Spleen (tissue), 7 donors: ENCODE results near the gene ACSL1.

ENCODE experiments used
- POLR2A ChIP-seq, 3 donors: fragments of 450-650 bp; IDR thresholded peaks; one replicate each; pipeline ENCODE4 v1.5.1; 2017; ENCODE audit warnings: antibody characterized with exemption in 3 of 3, mild to moderate bottlenecking in 1 of 3
- POLR2AphosphoS5 ChIP-seq, 3 donors: sonication (generic); formaldehyde crosslinking; IDR thresholded peaks; one replicate each; pipeline ENCODE4 v1.5.1; 2017; ENCODE audit warnings: antibody characterized with exemption in 3 of 3
- TF ChIP-seq, protein P1 (sequence below), 11 experiments: fragments of 200-600 bp in 7 of 11; fragments of 450-650 bp in 4 of 11; sonication (generic) in 4 of 11; IDR thresholded peaks in 8 of 11; conservative IDR thresholded peaks in 3 of 11; 1 replicate in 7 of 11; 2 replicates in 4 of 11; pipeline versions ENCODE4 v1.4.0 to v1.8.0; 2016 to 2021; ENCODE audit warnings: antibody characterized with exemption in 11 of 11, inconsistent platforms in 4 of 11, mild to moderate bottlenecking in 1 of 11
- donor health status: DM: no; HTN: no; CAD: no; lungs with moderate emphysema.
- donor health status: DM: no; HTN: no; CAD: no.
- donor health status: DM: no; HTN: no; CAD: no.

DNA sequence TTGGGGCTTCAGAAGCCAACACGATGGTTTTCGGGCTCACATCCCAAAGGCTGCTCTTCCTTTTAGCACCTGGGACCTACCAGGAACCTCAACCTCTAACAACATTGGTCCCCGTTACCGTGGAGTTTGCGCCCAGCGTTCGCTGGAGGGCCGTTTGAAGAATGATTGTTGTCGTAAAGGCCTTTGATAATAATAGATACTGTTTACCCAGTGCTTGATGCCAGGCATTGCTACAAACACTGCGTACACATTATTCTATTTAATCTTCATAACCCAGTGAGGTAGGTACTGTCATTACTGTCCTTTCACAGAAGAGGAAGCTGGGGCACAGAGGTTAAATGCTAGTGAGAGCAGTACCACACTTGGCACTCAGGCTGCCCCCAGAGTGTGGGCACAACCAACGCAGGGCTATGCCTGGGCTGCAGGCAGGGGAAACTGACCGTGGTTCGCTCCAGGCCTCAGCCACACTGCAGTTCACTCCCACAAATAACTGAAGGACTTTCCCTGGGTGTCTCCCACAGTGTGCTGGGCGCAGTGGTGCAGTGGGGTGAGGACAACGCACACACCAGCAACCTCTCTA is 1.0 kb upstream of the ACSL1 start:
- TF ChIP-seq, protein P1, sequence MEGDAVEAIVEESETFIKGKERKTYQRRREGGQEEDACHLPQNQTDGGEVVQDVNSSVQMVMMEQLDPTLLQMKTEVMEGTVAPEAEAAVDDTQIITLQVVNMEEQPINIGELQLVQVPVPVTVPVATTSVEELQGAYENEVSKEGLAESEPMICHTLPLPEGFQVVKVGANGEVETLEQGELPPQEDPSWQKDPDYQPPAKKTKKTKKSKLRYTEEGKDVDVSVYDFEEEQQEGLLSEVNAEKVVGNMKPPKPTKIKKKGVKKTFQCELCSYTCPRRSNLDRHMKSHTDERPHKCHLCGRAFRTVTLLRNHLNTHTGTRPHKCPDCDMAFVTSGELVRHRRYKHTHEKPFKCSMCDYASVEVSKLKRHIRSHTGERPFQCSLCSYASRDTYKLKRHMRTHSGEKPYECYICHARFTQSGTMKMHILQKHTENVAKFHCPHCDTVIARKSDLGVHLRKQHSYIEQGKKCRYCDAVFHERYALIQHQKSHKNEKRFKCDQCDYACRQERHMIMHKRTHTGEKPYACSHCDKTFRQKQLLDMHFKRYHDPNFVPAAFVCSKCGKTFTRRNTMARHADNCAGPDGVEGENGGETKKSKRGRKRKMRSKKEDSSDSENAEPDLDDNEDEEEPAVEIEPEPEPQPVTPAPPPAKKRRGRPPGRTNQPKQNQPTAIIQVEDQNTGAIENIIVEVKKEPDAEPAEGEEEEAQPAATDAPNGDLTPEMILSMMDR (IDR thresholded peaks at IDR 0.05 in 8 of 11, conservative IDR thresholded peaks at IDR 0.05 in 3 of 11): no peak
- TF ChIP-seq POLR2AphosphoS5 (IDR thresholded peaks at IDR 0.05) (no peak), POLR2A (IDR thresholded peaks at IDR 0.05) (peak in 1 of 3 donors; percentile 34)
